Prostate gland (tissue), 2 donors: ENCODE data around the gene CBLL1.

ENCODE experiments used
- CTCF ChIP-seq, 4 experiments: fragments of 200-600 bp in 2 of 4; fragments of 450-650 bp in 2 of 4; sonication (generic) in 2 of 4; IDR thresholded peaks; 1 replicate in 3 of 4; 2 replicates in 1 of 4; pipeline ENCODE4 v1.5.1; 2016 to 2019; ENCODE audit warnings: antibody characterized with exemption in 4 of 4, mild to moderate bottlenecking in 2 of 4, moderate library complexity in 2 of 4
- POLR2A ChIP-seq: fragments of 450-650 bp; IDR thresholded peaks from one replicate; pipeline ENCODE4 v1.6.1; 2016; ENCODE audit warnings: antibody characterized with exemption, mild to moderate bottlenecking
- POLR2AphosphoS5 ChIP-seq: sonication (generic); formaldehyde crosslinking; IDR thresholded peaks from one replicate; pipeline ENCODE4 v1.6.1; 2017; ENCODE audit warnings: antibody characterized with exemption

GRCh38 chr7:107703872-107704271 lies 40.1 kb upstream of the CBLL1 start:
- TF ChIP-seq POLR2AphosphoS5 (no peak), CTCF (IDR thresholded peaks at IDR 0.05) (no peak), POLR2A (no peak)
